CMK (cell line): ENCODE data around the gene PTPN23.

Experiments
- DNase-seq: peaks from one replicate; pipeline ENCODE4 v3.0.0-alpha.2; 2010; ENCODE audit warnings: low read depth

PTPN23 gene

GRCh38 chr3:47420511-47421484 is 40.0 kb downstream of the PTPN23 start:
- DNase-seq = peak; percentile 78

GRCh38 chr3:47421741-47422649 is 41.2 kb downstream of the PTPN23 start:
- DNase-seq = no peak

- DNase-seq = no peak
These were observed 41.9 kb downstream of the PTPN23 start for GRCh38 chr3:47422743-47423142.

GRCh38 chr3:47423548-47424145 is 42.8 kb downstream of the PTPN23 start:
- DNase-seq = no peak

- DNase-seq = no peak
These were observed 43.9 kb downstream of the PTPN23 start for GRCh38 chr3:47424434-47425382.

GRCh38 chr3:47425383-47425778 is 44.6 kb downstream of the PTPN23 start:
- DNase-seq = no peak

- DNase-seq = no peak
These were observed 45.1 kb downstream of the PTPN23 start for GRCh38 chr3:47425959-47426358.

- no peak for DNase-seq
These were observed 47.0 kb downstream of the PTPN23 start for GRCh38 chr3:47427866-47428265.

GRCh38 chr3:47428662-47429061 is 47.8 kb downstream of the PTPN23 start:
- no peak for DNase-seq

- DNase-seq = no peak
These were observed 48.9 kb downstream of the PTPN23 start for GRCh38 chr3:47429476-47430270.

- DNase-seq = no peak
These were observed 49.8 kb downstream of the PTPN23 start for GRCh38 chr3:47430606-47431005.

- no peak for DNase-seq
These were observed 50.4 kb downstream of the PTPN23 start for GRCh38 chr3:47431225-47431624.

GRCh38 chr3:47432673-47433072 is 51.9 kb downstream of the PTPN23 start:
- no peak for DNase-seq

- DNase-seq = no peak
These were observed 53.0 kb downstream of the PTPN23 start for GRCh38 chr3:47433796-47434195.

- DNase-seq = no peak
These were observed 54.0 kb downstream of the PTPN23 start for GRCh38 chr3:47434849-47435248.

- no peak for DNase-seq
These were observed 55.4 kb downstream of the PTPN23 start for GRCh38 chr3:47436180-47436579.

- no peak for DNase-seq
These were observed 59.3 kb downstream of the PTPN23 start for GRCh38 chr3:47440131-47440530.

GRCh38 chr3:47441796-47442551 is 61.2 kb downstream of the PTPN23 start:
- DNase-seq = no peak

- DNase-seq = no peak
These were observed 62.8 kb downstream of the PTPN23 start for GRCh38 chr3:47443611-47443995.

GRCh38 chr3:47444103-47444502 is 63.3 kb downstream of the PTPN23 start:
- DNase-seq = no peak
